K562 (cell line): ENCODE data around the gene TPD52L1. TPM values are rescaled to one million over a fixed set of nuclear protein-coding genes. Genes with fewer than 3 reads are reported as not detected.

Source experiments
- CCAR2 ChIP-seq: fragments of 200-400 bp; formaldehyde crosslinking; IDR thresholded peaks from 2 replicates; pipeline ENCODE4 v1.6.1; 2017; ENCODE audit warnings: mild to moderate bottlenecking, low read depth, low read length
- CSDE1 ChIP-seq, 2 experiments: fragments of 450-650 bp; IDR thresholded peaks; 2 replicates each; pipeline ENCODE4 v1.6.1; 2016; ENCODE audit warnings: mild to moderate bottlenecking in 1 of 2
- EP300 ChIP-seq: IDR thresholded peaks from 2 replicates; pipeline ENCODE4 v1.6.1; 2012; ENCODE audit warnings: low read length, improper control_type of control experiment
- FOXJ3 ChIP-seq: sonication (generic); formaldehyde crosslinking; IDR thresholded peaks from 2 replicates; pipeline ENCODE4 v1.4.0; 2020; ENCODE audit warnings: mild to moderate bottlenecking, missing genetic modification reagents
- GATAD2B ChIP-seq: fragments of 450-650 bp; IDR thresholded peaks from 2 replicates; pipeline ENCODE4 v1.6.1; 2017; ENCODE audit warnings: mild to moderate bottlenecking, borderline replicate concordance
- GTF2F1 ChIP-seq: IDR thresholded peaks from 2 replicates; pipeline ENCODE4 v1.6.1; 2011; ENCODE audit warnings: low read depth, low read length, improper control_type of control experiment
- HNRNPK ChIP-seq: fragments of 200-400 bp; formaldehyde crosslinking; IDR thresholded peaks from one replicate; pipeline ENCODE4 v1.6.1; 2018; ENCODE audit warnings: mild to moderate bottlenecking, low read depth, low read length; ENCODE audit not compliant: poor library complexity, severe bottlenecking
- IFI16 ChIP-seq: fragments of 250-450 bp; sonication (Bioruptor Pico); IDR thresholded peaks from 2 replicates; pipeline ENCODE4 v2.1.2; 2022; ENCODE audit warnings: mild to moderate bottlenecking, inconsistent platforms
- JUND ChIP-seq, 2 experiments: IDR thresholded peaks; 2 replicates in 1 of 2; 3 replicates in 1 of 2; pipeline ENCODE4 v1.6.1; 2011; ENCODE audit warnings: borderline replicate concordance in 2 of 2, low read depth in 2 of 2, low read length in 2 of 2, improper control_type of control experiment in 1 of 2, missing biosample characterization in 1 of 2, missing genetic modification characterization in 1 of 2, missing genetic modification reagents in 1 of 2
- KAT8 ChIP-seq: fragments of 450-650 bp; IDR thresholded peaks from 2 replicates; pipeline ENCODE4 v1.6.1; 2016; ENCODE audit warnings: low read depth, mild to moderate bottlenecking
- KDM1A ChIP-seq, 2 experiments: fragments of 450-650 bp; IDR thresholded peaks; 2 replicates each; pipeline ENCODE4 v1.6.1; 2016; ENCODE audit warnings: mild to moderate bottlenecking in 2 of 2
- MEIS2 ChIP-seq: fragments of 450-650 bp; IDR thresholded peaks from 2 replicates; pipeline ENCODE4 v1.6.1; 2014; ENCODE audit warnings: mild to moderate bottlenecking; ENCODE audit not compliant: partially characterized antibody
- NR4A1 ChIP-seq, 2 experiments: fragments of 250-450 bp in 1 of 2; fragments of 450-650 bp in 1 of 2; sonication (Bioruptor Pico) in 1 of 2; IDR thresholded peaks; 2 replicates each; pipeline versions ENCODE4 v1.4.0 to v1.6.1; 2016 to 2020; ENCODE audit warnings: mild to moderate bottlenecking in 2 of 2, missing compliant biosample characterization in 1 of 2, missing genetic modification characterization in 1 of 2, moderate library complexity in 1 of 2
- POLR2AphosphoS5 ChIP-seq: IDR thresholded peaks from 2 replicates; pipeline ENCODE4 v1.6.1; 2011; ENCODE audit warnings: mild to moderate bottlenecking, low read depth, low read length, moderate library complexity; ENCODE audit not compliant: control insufficient read depth, insufficient read depth
- POLR2H ChIP-seq: IDR thresholded peaks from 2 replicates; pipeline ENCODE4 v1.6.1; 2016; ENCODE audit warnings: missing genetic modification characterization, low read depth, mild to moderate bottlenecking, control low read depth, missing compliant biosample characterization, moderate library complexity
- POLR3A ChIP-seq: IDR thresholded peaks from 2 replicates; pipeline ENCODE4 v1.6.1; 2011; ENCODE audit warnings: borderline replicate concordance, mild to moderate bottlenecking, moderate library complexity; ENCODE audit not compliant: insufficient read length, insufficient read depth; ENCODE audit errors: extremely low read depth
- PRMT5 ChIP-seq: sonication (generic); formaldehyde crosslinking; IDR thresholded peaks from 2 replicates; pipeline ENCODE4 v1.5.0; 2020; ENCODE audit warnings: missing genetic modification reagents
- PTRF ChIP-seq: fragments of 450-650 bp; IDR thresholded peaks from 2 replicates; pipeline ENCODE4 v1.6.1; 2016; ENCODE audit warnings: mild to moderate bottlenecking, missing genetic modification characterization, missing compliant biosample characterization
- RFX1 ChIP-seq: fragments of 450-650 bp; IDR thresholded peaks from 2 replicates; pipeline ENCODE4 v1.6.1; 2016; ENCODE audit warnings: mild to moderate bottlenecking, moderate library complexity
- STAT5B ChIP-seq: fragments of 250-450 bp; sonication (Bioruptor Pico); IDR thresholded peaks from 2 replicates; pipeline ENCODE4 v1.8.0; 2021; ENCODE audit warnings: mild to moderate bottlenecking, inconsistent platforms
- SUPT5H ChIP-seq: fragments of 450-650 bp; IDR thresholded peaks from 2 replicates; pipeline ENCODE4 v1.6.1; 2016
- TARDBP ChIP-seq: fragments of 450-650 bp; IDR thresholded peaks from 2 replicates; pipeline ENCODE4 v1.6.1; 2016
- TCF3 ChIP-seq: sonication (generic); formaldehyde crosslinking; IDR thresholded peaks from 2 replicates; pipeline ENCODE4 v1.4.0; 2020; ENCODE audit warnings: mild to moderate bottlenecking, missing genetic modification reagents
- TCFL5 ChIP-seq: fragments of 250-450 bp; sonication (Bioruptor Pico); conservative IDR thresholded peaks from 2 replicates; pipeline ENCODE4 v1.6.1; 2021; ENCODE audit warnings: mild to moderate bottlenecking, moderate library complexity, matching md5 sums
- ZFX ChIP-seq: sonication (generic); formaldehyde crosslinking; IDR thresholded peaks from 2 replicates; pipeline ENCODE4 v1.8.0; 2022; ENCODE audit warnings: mild to moderate bottlenecking, missing genetic modification reagents, moderate library complexity
- ZNF224 ChIP-seq: sonication (generic); formaldehyde crosslinking; IDR thresholded peaks from 2 replicates; pipeline ENCODE4 v1.8.0; 2022; ENCODE audit warnings: mild to moderate bottlenecking, missing genetic modification reagents
- ZNF316 ChIP-seq: fragments of 450-650 bp; IDR thresholded peaks from 2 replicates; pipeline ENCODE4 v1.6.1; 2016
- polyA plus RNA-seq, 8 experiments: library from polyadenylated mRNA; depleted of rRNA in 4 of 8; stranded (reverse) in 5 of 8; unstranded in 3 of 8; fragments of >200 nt; fragmentation: Nextera tagmentation in 2 of 8; fragmentation: Illumina TruSeq in 1 of 8; extraction: Ambion mirVana in 2 of 8; extraction: Trizol in 1 of 8; gene quantifications; 2 replicates each; pipeline versions ENCODE4 v1.2.1 to v1.2.3, GENCODE V29; 2011 to 2014; ENCODE audit warnings: inconsistent platforms in 1 of 8, missing spikeins in 1 of 8
- total RNA-seq, 7 experiments: library from RNA; depleted of rRNA in 6 of 7; stranded (reverse); fragments of >200 nt in 6 of 7; fragmentation: Illumina TruSeq in 2 of 7; extraction: Trizol in 2 of 7; gene quantifications; 2 replicates each; pipeline versions ENCODE4 v1.2.1 to v1.2.3, GENCODE V29; 2011 to 2021; ENCODE audit warnings: low replicate concordance in 1 of 7
- TF ChIP-seq, protein P1 (sequence below): sonication (generic); formaldehyde crosslinking; IDR thresholded peaks from 2 replicates; pipeline ENCODE4 v1.9.0; 2022; ENCODE audit warnings: mild to moderate bottlenecking, missing genetic modification reagents
- TF ChIP-seq, protein P2 (sequence below), 2 experiments: IDR thresholded peaks; 2 replicates each; pipeline ENCODE4 v1.6.1; 2012; ENCODE audit warnings: improper control_type of control experiment in 2 of 2, low read depth in 2 of 2, low read length in 2 of 2, borderline replicate concordance in 1 of 2

The TPD52L1 gene
- total and polyA plus RNA-seq, 9 of the 15 experiments (the other 6 are each of a cell fraction or from before 2014, with no cell fraction given) = 12.9 to 149 (median 75.7) TPM

DNA sequence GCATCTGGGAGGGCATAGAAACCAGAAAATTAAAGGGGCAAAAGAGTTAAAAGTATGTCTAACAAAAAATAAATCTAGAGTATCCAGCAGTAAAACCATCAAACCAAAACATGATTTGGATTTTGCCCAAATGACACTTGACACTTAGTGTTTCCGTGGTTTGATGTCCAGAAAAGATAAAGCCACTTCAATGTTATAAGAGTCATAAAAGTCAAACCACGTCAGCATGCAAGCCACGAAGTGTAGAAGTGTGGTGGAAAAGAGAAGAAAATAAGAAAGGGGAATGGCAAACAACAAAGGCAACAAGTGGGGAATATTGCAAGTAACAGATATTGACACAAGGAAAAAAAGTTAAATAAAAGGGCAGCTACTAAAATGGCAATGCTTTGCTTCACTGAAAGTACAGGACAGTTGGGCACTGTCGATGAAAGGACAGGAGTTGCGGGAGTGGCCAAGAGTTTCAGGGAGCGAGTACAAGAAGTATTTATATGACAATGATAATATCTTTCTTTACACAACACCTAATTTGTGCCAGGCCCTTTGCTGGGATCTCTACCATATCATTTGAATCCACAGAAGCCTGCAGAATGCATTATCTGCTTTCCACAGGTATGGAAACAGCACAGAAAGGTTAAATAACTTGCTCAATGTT is 154.5 kb downstream of the TPD52L1 start (continued):
- TF ChIP-seq JUND (IDR thresholded peaks at IDR 0.05; ENCODE audit: borderline replicate concordance, low read depth, low read length) (peak; percentile 21; the same call in 1 of the 2 replicates), JUND (tag; IDR thresholded peaks at IDR 0.05; ENCODE audit: borderline replicate concordance, low read depth, low read length) (no peak), GTF2F1 (no peak), MEIS2 (peak; percentile 28), TARDBP (no peak), STAT5B (CRISPR knock-in tag) (no peak), ZFX (peak; percentile 12; the same call in 1 of the 2 replicates), POLR3A (no peak), CSDE1 (IDR thresholded peaks at IDR 0.05) (0 out of 4 replicates have a peak, but pooled peaks of 1 of the 2 experiments have one; percentile 31), PRMT5 (CRISPR knock-in tag) (no peak), ZNF316 (no peak), RFX1 (no peak), KAT8 (no peak), TCFL5 (CRISPR knock-in tag) (no peak), FOXJ3 (CRISPR knock-in tag) (no peak), GATAD2B (no peak), EP300 (0 out of 2 replicates have a peak, but pooled peaks have one; percentile 13), SUPT5H (no peak), KDM1A (IDR thresholded peaks at IDR 0.05) (peak; percentile 91 to 94), NR4A1 (CRISPR knock-in tag; IDR thresholded peaks at IDR 0.05) (no peak), NR4A1 (tag; IDR thresholded peaks at IDR 0.05) (0 out of 2 replicates have a peak, but pooled peaks have one; percentile 10), POLR2AphosphoS5 (no peak), HNRNPK (no peak), IFI16 (CRISPR knock-in tag) (no peak), ZNF224 (CRISPR knock-in tag) (no peak), PTRF (tag) (no peak), CCAR2 (no peak), POLR2H (tag) (no peak), TCF3 (peak; percentile 32; the same call in 1 of the 2 replicates)
- TF ChIP-seq, protein P1, sequence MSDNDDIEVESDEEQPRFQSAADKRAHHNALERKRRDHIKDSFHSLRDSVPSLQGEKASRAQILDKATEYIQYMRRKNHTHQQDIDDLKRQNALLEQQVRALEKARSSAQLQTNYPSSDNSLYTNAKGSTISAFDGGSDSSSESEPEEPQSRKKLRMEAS (CRISPR knock-in tag) = no peak
- TF ChIP-seq, protein P2, sequence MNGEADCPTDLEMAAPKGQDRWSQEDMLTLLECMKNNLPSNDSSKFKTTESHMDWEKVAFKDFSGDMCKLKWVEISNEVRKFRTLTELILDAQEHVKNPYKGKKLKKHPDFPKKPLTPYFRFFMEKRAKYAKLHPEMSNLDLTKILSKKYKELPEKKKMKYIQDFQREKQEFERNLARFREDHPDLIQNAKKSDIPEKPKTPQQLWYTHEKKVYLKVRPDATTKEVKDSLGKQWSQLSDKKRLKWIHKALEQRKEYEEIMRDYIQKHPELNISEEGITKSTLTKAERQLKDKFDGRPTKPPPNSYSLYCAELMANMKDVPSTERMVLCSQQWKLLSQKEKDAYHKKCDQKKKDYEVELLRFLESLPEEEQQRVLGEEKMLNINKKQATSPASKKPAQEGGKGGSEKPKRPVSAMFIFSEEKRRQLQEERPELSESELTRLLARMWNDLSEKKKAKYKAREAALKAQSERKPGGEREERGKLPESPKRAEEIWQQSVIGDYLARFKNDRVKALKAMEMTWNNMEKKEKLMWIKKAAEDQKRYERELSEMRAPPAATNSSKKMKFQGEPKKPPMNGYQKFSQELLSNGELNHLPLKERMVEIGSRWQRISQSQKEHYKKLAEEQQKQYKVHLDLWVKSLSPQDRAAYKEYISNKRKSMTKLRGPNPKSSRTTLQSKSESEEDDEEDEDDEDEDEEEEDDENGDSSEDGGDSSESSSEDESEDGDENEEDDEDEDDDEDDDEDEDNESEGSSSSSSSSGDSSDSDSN (IDR thresholded peaks at IDR 0.05; ENCODE audit: borderline replicate concordance in 1 of 2, low read depth in 2 of 2, low read length in 2 of 2) = no peak
